Measurements from ENCODE around the gene SLC9A3.

- TF ChIP-seq POLR2A (IDR thresholded peaks at IDR 0.05) (no peak), CTCF (IDR thresholded peaks at IDR 0.05) (no peak)
Observed at GRCh38 chr5:439181-439580, 85.1 kb downstream of the SLC9A3 start.

Data from prostate gland (tissue), 2 donors.